OCI-LY3 (cell line): Measurements from ENCODE around the gene NAA10.

Source experiments
- H2AFZ ChIP-seq: fragments of 200-600, 300-600 bp; shearing (Covaris generic); 2 replicates; pipeline ENCODE4 v1.6.0; 2014; ENCODE audit warnings: antibody characterized with exemption, low read depth, low read length
- H3K27ac ChIP-seq: fragments of 200-600, 300-600 bp; sonication (generic); 2 replicates; pipeline ENCODE4 v1.5.1; 2014; ENCODE audit warnings: mild to moderate bottlenecking, low read length, moderate library complexity, mixed read lengths
- H3K27me3 ChIP-seq: fragments of 200-600, 300-600 bp; sonication (generic); 2 replicates; pipeline ENCODE4 v1.6.1; 2014; ENCODE audit warnings: low read depth, low read length, mixed read lengths
- H3K36me3 ChIP-seq: fragments of 200-600, 300-600 bp; sonication (generic); replicated peaks from 2 replicates; pipeline ENCODE3; 2014; ENCODE audit warnings: low read depth, low read length, mixed read lengths
- H3K4me1 ChIP-seq: fragments of 300-600, 200-600 bp; sonication (generic); 2 replicates; pipeline ENCODE4 v1.6.1; 2014; ENCODE audit warnings: low read length, mixed read lengths
- H3K4me2 ChIP-seq: fragments of 200-600, 300-600 bp; sonication (generic); 2 replicates; pipeline ENCODE4 v1.6.1; 2014; ENCODE audit warnings: low read length, mixed read lengths
- H3K4me3 ChIP-seq: fragments of 300-600, 200-600 bp; sonication (generic); 2 replicates; pipeline ENCODE4 v1.5.1; 2014; ENCODE audit warnings: antibody characterized with exemption, mild to moderate bottlenecking, low read length, moderate library complexity
- H3K79me2 ChIP-seq: fragments of 300-600, 200-600 bp; shearing (Covaris generic); 2 replicates; pipeline ENCODE4 v1.6.1; 2014; ENCODE audit warnings: mild to moderate bottlenecking, low read length, mixed read lengths
- H3K9ac ChIP-seq: fragments of 300-600, 200-600 bp; shearing (Covaris generic); 2 replicates; pipeline ENCODE4 v1.6.0; 2014; ENCODE audit warnings: mild to moderate bottlenecking, low read length, moderate library complexity
- H3K9me3 ChIP-seq: fragments of 200-600, 300-600 bp; shearing (Covaris generic); 2 replicates; pipeline ENCODE4 v1.6.1; 2014; ENCODE audit warnings: low read length, mixed read lengths; ENCODE audit not compliant: insufficient read depth
- H4K20me1 ChIP-seq: fragments of 200-600, 300-600 bp; sonication (generic); 2 replicates; pipeline ENCODE4 v1.6.1; 2016; ENCODE audit warnings: low read length, mixed read lengths; ENCODE audit not compliant: insufficient read depth
- EZH2phosphoT487 ChIP-seq: fragments of 200-600 bp; shearing (Covaris generic); IDR thresholded peaks from 2 replicates; pipeline ENCODE4 v1.6.1; 2018; ENCODE audit warnings: antibody characterized with exemption, mixed run types, low read depth
- TF ChIP-seq, protein P1 (sequence below): fragments of 200-600, 300-600 bp; sonication (generic); IDR thresholded peaks from 2 replicates; pipeline ENCODE4 v1.5.1; 2014; ENCODE audit warnings: antibody characterized with exemption, low read length, low read depth

NAA10 gene

DNA sequence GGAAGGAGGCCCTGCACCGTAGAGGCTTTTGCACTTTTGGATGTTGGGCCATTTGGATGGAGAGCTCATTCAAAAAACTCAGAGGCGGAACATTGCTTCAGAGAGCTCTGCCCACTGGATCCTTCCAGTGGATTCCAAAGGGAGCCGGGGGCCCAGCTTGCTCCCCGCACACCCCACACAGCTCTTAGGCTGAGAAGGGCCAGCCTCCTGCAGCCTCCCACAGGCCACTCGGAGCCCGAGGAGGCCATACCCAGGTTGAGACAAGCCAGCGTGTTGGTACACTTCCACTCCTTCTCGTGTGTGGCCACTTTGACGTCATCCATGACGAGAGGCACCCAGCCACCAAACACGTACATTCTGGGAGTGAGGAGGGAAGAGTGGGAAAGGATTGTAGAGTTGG lies 26.5 kb upstream of the NAA10 start:
- Histone ChIP-seq H3K36me3 (peaks cover 18% of the 10 kb centered on the region), H4K20me1 (peaks cover 24% of the 10 kb centered on the region), H3K4me1 (no peaks in the 10 kb centered on the region), H3K4me2 (no peak overlapping the region), H3K4me3 (no peak overlapping the region), H3K9me3 (no peaks in the 10 kb centered on the region), H3K27me3 (no peaks in the 10 kb centered on the region), H3K27ac (no peak overlapping the region), H3K9ac (no peak overlapping the region), H2AFZ (no peak overlapping the region), H3K79me2 (peaks cover 40% of the 10 kb centered on the region)
- TF ChIP-seq, protein P1, sequence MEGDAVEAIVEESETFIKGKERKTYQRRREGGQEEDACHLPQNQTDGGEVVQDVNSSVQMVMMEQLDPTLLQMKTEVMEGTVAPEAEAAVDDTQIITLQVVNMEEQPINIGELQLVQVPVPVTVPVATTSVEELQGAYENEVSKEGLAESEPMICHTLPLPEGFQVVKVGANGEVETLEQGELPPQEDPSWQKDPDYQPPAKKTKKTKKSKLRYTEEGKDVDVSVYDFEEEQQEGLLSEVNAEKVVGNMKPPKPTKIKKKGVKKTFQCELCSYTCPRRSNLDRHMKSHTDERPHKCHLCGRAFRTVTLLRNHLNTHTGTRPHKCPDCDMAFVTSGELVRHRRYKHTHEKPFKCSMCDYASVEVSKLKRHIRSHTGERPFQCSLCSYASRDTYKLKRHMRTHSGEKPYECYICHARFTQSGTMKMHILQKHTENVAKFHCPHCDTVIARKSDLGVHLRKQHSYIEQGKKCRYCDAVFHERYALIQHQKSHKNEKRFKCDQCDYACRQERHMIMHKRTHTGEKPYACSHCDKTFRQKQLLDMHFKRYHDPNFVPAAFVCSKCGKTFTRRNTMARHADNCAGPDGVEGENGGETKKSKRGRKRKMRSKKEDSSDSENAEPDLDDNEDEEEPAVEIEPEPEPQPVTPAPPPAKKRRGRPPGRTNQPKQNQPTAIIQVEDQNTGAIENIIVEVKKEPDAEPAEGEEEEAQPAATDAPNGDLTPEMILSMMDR: no peak
- no peak for TF ChIP-seq EZH2phosphoT487

DNA sequence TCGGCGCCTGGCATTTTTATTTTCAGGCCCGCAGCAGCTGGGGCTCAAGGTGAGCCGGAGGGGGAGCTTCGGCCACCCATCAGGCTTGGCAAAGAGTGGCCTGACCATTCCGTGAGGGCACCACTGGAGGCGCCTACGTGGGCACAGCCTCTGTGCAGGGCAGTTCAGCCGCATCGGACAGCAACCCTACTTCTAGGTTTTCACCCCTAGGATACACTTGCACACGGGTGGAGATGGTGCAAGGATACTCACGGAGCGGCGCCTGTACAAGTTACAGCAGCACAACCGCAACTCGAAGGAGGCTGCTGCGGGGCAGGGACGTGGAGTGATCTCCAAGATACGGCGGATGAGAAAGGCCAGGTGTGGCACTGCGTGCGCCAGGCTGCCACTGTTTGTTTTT lies 25.9 kb upstream of the NAA10 start:
- H3K27me3 ChIP-seq: no peaks in the 10 kb centered on the region
- H4K20me1 ChIP-seq: peaks cover 19% of the 10 kb centered on the region
- TF ChIP-seq, protein P1: no peak
- no peak for TF ChIP-seq EZH2phosphoT487

DNA sequence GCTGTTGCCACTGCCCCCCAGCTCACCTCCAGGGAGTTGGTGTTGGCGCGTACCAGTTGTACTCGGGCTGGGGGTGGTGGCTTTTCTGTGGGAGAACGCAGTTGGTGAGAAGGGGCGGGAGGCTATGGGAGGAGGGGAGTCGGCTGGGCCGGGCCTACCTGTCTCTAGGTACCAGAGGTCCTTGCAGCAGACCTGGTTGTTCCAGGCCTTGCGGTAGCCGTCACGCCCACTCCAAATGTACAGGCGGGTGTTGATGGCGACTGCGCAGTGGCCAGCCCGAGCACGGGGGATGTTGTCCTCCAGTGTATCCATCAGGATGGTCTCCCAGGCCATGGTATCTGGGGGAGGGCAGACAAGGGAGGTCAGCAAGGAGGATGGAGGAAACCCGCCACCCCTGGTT lies 25.2 kb upstream of the NAA10 start:
- TF ChIP-seq, protein P1: no peak
- TF ChIP-seq EZH2phosphoT487: no peak
- no peak overlapping the region for H2AFZ ChIP-seq
- H3K36me3 ChIP-seq: peaks cover 23% of the 10 kb centered on the region

More for the DNA sequence above, 25.9 kb upstream of the NAA10 start:
- Histone ChIP-seq H2AFZ (no peak overlapping the region), H3K79me2 (peaks cover 35% of the 10 kb centered on the region), H3K4me3 (no peak overlapping the region), H3K9me3 (no peaks in the 10 kb centered on the region), H3K9ac (no peak overlapping the region), H3K4me2 (no peak overlapping the region), H3K27ac (no peak overlapping the region), H3K4me1 (no peaks in the 10 kb centered on the region), H3K36me3 (peaks cover 21% of the 10 kb centered on the region)

DNA sequence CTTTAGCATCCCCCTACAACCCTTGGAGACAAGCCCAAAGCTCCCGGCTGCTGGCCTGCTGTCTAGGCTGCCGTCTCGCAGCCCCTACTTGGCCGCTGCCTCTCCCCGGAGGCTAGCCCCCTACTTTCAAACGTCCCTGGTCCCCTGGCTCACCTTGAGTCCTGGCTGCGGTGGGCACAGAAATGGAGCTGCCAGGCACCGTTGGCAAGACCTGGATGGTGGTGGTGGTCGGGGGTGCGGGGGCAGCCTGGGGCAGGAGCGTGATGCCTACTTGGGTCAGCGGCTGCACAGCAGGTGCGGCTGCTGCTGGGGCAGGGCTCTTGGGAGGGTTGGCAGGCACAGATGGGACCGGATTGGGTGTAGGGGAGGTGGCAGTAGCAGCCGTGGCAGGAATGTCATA lies 24.8 kb upstream of the NAA10 start:
- Histone ChIP-seq H3K79me2 (peaks cover 24% of the 10 kb centered on the region), H4K20me1 (peaks cover 9% of the 10 kb centered on the region), H3K4me3 (no peak overlapping the region), H3K36me3 (peaks cover 23% of the 10 kb centered on the region), H3K27me3 (no peaks in the 10 kb centered on the region), H2AFZ (no peak overlapping the region), H3K4me1 (no peaks in the 10 kb centered on the region), H3K4me2 (no peak overlapping the region), H3K9me3 (no peaks in the 10 kb centered on the region), H3K9ac (no peak overlapping the region), H3K27ac (no peak overlapping the region)
- TF ChIP-seq, protein P1: no peak
- no peak for TF ChIP-seq EZH2phosphoT487

More for the DNA sequence above, 25.2 kb upstream of the NAA10 start:
- Histone ChIP-seq H3K4me3 (no peak overlapping the region), H3K79me2 (peaks cover 28% of the 10 kb centered on the region), H3K9ac (no peak overlapping the region), H4K20me1 (peaks cover 13% of the 10 kb centered on the region), H3K4me2 (no peak overlapping the region), H3K4me1 (no peaks in the 10 kb centered on the region), H3K27ac (no peak overlapping the region), H3K27me3 (no peaks in the 10 kb centered on the region), H3K9me3 (no peaks in the 10 kb centered on the region)
